GM12872 (cell line): ENCODE measurements around the gene DCHS1.

Experiments used
- TF ChIP-seq, protein P1 (sequence below): IDR thresholded peaks from 3 replicates; pipeline ENCODE4 v1.5.1; 2011; ENCODE audit warnings: low read depth, mild to moderate bottlenecking, low read length, moderate library complexity; ENCODE audit not compliant: insufficient read depth

Gene DCHS1

DNA sequence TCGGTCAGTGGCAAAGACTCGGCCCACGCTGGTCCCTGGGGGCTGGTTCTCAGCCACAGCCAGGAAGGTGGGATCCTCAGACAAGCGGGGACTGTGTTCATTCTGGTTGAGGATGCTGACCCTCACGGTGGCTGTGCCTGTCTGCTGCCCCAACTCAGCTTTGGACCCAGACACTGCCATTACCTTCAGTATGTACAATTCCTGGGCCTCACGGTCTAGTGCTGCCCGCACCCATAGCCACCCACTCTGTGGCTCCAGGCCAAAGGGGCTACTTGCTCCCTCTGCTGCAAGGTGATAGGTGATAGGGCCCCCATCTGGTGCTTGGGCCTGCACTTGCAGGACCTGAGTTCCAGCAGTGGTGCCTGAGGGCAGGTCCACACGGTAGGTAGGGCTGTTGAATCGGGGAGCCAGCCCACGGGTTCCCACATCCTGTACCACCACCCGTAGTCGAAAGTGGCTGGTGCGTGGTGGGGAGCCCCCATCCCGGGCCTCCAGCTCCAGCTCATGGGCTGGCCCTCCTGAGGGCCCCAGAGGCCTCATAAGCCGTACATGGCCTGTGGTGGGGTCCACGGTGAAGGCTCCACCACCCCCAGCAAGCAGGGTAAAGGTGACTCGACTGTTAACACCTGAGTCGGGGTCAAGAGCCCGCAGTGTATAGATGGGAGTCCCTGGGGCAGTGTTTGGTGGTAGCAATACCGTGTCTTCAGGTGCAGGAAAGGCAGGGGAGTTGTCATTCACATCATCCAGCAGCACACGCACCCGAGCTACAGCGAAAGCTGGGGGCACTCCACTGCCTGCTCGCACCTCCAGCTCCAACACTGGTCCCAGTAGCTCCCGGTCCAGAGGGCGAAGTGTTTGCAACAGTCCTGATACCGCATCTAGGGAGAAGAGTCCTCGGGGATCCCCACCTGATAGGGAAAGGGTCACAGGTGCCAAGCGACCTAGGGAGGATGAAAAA lies 23.2 kb downstream of the DCHS1 start:
- TF ChIP-seq, protein P1, sequence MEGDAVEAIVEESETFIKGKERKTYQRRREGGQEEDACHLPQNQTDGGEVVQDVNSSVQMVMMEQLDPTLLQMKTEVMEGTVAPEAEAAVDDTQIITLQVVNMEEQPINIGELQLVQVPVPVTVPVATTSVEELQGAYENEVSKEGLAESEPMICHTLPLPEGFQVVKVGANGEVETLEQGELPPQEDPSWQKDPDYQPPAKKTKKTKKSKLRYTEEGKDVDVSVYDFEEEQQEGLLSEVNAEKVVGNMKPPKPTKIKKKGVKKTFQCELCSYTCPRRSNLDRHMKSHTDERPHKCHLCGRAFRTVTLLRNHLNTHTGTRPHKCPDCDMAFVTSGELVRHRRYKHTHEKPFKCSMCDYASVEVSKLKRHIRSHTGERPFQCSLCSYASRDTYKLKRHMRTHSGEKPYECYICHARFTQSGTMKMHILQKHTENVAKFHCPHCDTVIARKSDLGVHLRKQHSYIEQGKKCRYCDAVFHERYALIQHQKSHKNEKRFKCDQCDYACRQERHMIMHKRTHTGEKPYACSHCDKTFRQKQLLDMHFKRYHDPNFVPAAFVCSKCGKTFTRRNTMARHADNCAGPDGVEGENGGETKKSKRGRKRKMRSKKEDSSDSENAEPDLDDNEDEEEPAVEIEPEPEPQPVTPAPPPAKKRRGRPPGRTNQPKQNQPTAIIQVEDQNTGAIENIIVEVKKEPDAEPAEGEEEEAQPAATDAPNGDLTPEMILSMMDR: no peak

DNA sequence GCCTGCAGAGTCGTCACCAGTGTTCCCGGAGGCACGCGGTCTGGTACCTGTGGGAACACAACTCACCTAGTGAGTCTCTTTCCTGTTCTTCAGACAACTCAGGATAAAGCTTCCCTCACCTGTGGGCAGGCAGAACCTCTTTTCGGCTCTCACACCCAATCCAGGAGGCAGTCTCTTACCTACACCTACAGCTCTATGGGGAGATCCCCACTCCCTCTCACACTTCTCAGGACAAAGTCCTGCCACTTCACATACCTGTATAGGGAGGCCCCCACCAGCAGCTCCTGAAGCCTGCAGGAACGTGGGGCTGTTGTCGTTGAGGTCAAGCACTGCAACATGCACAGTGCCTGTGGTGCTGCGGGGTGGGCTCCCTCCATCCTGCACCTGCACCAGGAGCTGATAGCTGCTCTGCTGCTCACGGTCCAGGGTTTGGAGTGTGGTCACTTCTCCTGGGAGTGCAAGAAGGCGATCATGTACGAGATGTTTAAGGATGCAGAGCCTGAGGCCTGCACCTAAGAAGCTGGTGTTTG lies 24.2 kb downstream of the DCHS1 start:
- TF ChIP-seq, protein P1: no peak

DNA sequence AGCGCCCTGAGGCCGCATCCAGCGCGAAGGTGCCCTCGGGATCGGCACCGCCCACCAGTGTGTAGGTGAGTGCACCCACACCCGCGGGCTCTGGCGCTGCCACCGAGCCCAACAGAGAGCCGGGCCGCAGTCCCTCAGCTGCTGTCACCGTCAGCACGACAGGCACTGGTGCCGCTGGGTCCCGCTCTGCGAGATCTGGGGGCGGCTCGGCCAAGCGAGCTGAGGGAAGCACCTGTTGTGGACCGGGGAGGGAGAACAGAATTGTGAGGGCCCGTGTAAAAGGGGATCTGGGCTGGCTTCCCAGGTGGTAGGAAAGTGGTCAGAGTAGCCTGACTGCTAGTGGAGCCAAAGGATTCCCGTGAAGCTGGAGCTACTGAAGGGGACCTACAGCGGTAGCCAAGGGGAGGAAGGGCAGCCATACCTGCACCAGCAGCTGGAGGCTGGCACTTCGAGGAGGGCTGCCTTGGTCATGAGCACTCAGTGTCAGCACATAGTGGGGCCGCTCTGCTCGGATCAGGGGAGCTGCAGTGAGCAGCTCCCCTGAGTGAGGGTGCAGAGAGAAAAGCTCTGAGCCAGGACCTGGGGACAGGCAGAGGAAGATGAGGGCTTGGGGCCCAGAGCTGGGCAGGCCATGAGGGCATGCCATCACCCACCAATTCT lies 24.8 kb downstream of the DCHS1 start:
- TF ChIP-seq, protein P1: no peak

DNA sequence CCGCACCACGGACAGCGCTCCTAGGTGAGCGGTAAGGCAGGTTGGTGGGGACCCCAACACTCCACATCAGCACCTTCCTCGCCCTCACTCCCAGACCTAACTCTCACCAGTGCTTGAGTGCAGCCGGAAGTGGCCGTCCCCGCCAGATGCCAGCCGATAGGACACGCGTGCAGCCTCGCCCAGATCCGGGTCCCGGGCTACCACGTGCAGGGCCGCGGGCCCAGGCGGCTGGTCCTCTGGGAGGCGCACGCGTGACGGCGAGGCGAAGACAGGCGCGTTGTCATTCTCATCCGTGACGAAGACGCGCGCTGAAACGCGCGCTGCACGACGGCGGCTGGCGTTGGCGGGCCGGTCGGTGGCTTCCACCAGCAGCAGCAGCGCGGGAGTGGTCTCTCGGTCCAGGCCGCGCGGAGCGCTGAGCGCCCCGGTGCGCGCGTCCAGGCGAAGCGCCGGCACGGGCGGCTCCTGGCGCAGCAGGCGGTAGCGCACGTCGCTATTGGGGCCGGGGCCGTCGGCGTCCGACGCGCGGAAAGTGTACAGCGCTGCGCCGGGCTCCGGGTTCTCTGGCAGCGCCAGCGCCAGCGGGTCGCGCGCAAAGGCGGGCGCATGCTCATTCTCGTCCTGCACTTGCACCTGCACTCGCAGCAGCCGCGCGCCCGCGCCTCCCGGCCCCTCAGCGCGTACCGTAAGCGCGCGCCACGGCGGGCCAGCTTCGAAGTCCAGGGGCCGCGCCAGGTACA lies 25.5 kb downstream of the DCHS1 start:
- TF ChIP-seq, protein P1: no peak

GRCh38 chr11:6629573-6629891 lies 26.1 kb downstream of the DCHS1 start:
- TF ChIP-seq, protein P1: no peak

DNA sequence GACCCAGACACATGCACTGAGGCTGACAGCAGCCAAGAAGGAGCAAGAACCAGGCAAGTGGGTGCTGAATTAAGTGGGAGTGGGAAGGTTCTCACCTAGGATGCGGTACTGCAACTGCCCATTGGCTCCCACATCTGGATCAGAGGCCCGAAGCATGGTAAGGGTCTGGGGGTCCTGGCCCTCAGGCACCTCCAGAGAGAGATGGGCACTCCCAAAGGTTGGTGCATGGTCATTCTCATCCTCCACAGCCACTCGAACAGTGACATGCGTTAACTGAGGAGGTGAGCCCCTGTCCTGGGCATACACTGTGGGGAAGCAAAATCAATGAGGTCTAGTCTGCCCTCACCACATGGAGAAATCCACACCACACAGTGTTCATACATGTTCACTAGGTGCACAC lies 27.1 kb downstream of the DCHS1 start:
- TF ChIP-seq, protein P1: no peak

GRCh38 chr11:6627762-6628241 lies 27.8 kb downstream of the DCHS1 start:
- TF ChIP-seq, protein P1: no peak
